Activated T-helper 2 cell treated with anti-CD3 and anti-CD28 coated beads, Interferon-gamma antibody, Interleukin-2, Interleukin-4, amounts not matched to agents 10 μg/mL and 5 μg/mL and 100 μg/mL, durations not matched to agents 14 hours and 24 hours and 36 hours (primary cell): ENCODE results near the gene YTHDF1. TPM values are rescaled to one million over a fixed set of nuclear protein-coding genes. Genes with fewer than 3 reads are reported as not detected.

Experiments
- DNase-seq: peaks from one replicate; pipeline ENCODE4 v3.0.0; 2021; ENCODE audit warnings: low spot score
- H3K27ac Mint-ChIP-seq: one replicate; pipeline ENCODE4 v1.8.0; 2021; ENCODE audit warnings: mixed read lengths
- H3K27me3 Mint-ChIP-seq: one replicate; pipeline ENCODE4 v1.8.0; 2021; ENCODE audit warnings: low read depth, mixed read lengths
- H3K36me3 Mint-ChIP-seq: one replicate; pipeline ENCODE4 v1.8.0; 2021; ENCODE audit warnings: low read depth, mixed read lengths
- H3K4me1 Mint-ChIP-seq: one replicate; pipeline ENCODE4 v1.8.0; 2021; ENCODE audit warnings: low read depth, mixed read lengths
- H3K4me3 Mint-ChIP-seq: one replicate; pipeline ENCODE4 v1.8.0; 2021; ENCODE audit warnings: low read depth, mild to moderate bottlenecking, moderate library complexity, mixed read lengths
- H3K9me3 Mint-ChIP-seq: one replicate; pipeline ENCODE4 v1.8.0; 2021; ENCODE audit warnings: mixed read lengths
- intact Hi-C: fragments of 100-400 bp; cut with micrococcal nuclease; formaldehyde crosslinking; loops from one replicate; pipeline ENCODE4 v1.15.1; 2023
- total RNA-seq: library from RNA; stranded (reverse); gene quantifications from 2 replicates; pipeline ENCODE4 v1.2.3, GENCODE V29; 2022

Gene YTHDF1
- total RNA-seq, result 43.7 and 44.7 TPM in 2 replicates

DNA sequence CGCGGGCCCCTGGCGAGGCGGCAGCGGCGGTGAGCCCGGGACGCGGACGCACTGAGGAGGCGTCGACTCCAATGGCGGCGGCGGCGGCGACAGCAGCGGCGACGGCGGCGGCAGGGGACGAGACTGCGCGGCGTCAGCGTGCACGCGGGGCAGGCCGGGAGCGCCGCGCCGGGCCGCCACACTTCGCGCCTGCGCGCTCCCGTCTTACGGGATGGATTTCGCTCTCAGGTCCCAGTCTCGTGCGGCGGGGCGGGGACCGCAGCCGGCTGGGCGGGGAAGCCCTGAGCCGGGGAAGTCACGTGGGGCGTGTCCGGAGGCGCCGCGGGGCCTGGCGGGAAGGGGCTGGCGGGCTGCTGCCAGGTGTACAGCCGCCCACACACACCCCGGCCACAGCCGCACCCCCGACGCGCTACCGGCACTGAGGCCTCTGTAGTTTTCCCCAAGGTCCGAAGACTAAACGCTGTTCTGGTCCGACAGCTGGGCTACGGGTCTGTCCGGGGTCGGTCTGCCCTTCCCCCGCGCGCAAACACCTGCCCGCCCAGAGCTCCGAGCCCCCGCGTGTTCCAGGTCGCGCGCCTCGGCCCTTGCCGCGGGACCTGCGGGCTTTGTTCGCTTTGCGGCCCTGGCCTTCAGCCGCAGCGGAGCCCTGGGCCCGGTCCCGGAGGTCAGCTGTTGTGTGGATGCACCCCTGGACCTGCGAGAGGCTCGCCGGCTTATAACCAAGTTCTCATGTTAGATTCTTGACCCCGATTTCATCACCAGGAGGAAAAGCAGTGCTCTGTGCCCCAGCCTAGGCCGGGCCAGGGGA, at the start of gene YTHDF1:
TSS of gene YTHDF1 (minus strand) at position 91 of the 808 bp plus-strand sequence. CDS start 239 bp downstream, outside the sequence.
- peak within 1 kb of the TSS; percentile 88 for H3K27ac Mint-ChIP-seq
- no peaks in the 10 kb centered on the region for H3K9me3 Mint-ChIP-seq
- peaks cover 32% of the 10 kb centered on the region for H3K4me1 Mint-ChIP-seq
- intact Hi-C loops, result loop anchor here (1.0 kb wide), 1 partner anchor 55 kb away; no protein-coding TSS in a partner anchor
- DNase-seq, result peak; percentile 97
- H3K36me3 Mint-ChIP-seq, result peaks cover 40% of the 10 kb centered on the region
- peak within 1 kb of the TSS; percentile 98 for H3K4me3 Mint-ChIP-seq
- peaks cover 7% of the 10 kb centered on the region for H3K27me3 Mint-ChIP-seq

DNA sequence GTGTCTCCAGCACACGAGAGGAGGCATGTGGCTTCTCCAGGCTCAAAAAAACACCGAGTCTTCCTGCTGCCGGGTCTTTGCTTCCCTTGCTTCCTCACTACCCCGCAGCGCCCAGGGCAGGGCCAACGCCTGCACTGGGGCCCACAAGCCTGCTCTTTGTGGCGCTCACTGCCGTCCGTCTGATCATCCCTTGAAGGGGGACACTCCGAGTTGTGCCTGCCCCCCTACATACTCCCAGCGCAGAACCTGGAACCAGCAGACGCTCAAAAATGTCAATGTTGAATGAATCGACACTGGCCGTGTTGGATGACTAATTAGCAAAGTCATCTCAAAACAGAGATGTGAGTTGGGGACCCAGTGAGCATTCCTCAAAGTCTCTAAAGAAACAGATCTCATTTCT, 48.6 kb upstream of the YTHDF1 start:
- DNase-seq, result no peak
- Mint-ChIP-seq H3K4me3 (no peak overlapping the region), H3K27ac (no peak overlapping the region), H3K4me1 (no peaks in the 10 kb centered on the region), H3K9me3 (no peaks in the 10 kb centered on the region), H3K27me3 (peaks cover 8% of the 10 kb centered on the region), H3K36me3 (no peaks in the 10 kb centered on the region)
- intact Hi-C loops, result no loop called here

DNA sequence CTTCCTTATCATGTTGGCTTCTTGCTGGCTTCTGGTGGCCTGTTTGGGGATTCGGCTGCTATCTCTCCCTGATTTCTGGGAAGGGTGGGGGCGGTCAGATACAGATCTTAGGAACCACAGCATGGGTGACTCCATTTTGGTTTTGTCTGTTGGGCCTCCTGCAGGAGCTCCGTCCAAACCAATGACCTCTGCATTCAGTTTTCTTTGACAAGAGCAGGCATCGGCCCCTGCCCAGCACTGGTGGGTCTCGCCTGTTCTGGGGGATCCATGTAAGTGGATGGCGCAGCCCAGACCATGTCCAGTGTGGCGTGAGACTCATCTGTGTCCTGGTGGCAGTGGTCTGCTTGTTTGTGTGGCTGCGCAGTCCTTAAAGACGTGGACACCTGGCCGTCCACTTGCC, 48.1 kb upstream of the YTHDF1 start:
- intact Hi-C loops, result no loop called here
- no peak overlapping the region for H3K27ac Mint-ChIP-seq
- peaks cover 8% of the 10 kb centered on the region for H3K27me3 Mint-ChIP-seq
- no peaks in the 10 kb centered on the region for H3K9me3 Mint-ChIP-seq
- H3K4me3 Mint-ChIP-seq, result no peak overlapping the region
- DNase-seq, result no peak
- no peaks in the 10 kb centered on the region for H3K4me1 Mint-ChIP-seq
- no peaks in the 10 kb centered on the region for H3K36me3 Mint-ChIP-seq

DNA sequence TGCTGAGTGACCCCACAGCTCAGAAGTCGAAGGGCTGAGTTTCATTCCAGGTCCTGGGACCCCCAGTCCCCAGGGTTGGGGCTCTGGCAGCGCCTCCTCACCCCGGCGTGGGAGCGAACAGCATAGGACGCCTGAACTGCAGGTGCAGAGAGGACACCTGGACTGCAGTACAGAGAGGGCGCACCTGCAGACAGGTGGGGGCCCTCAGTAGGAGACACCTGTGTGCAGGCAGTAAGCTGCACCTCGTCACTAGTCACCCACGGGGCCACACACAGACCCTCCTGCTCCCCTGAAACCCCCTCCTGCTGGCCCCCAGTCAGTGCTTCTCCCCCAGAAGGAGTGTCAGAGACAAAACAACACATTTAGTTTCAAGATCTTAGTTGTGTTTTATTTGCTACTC, 46.9 kb upstream of the YTHDF1 start:
- Mint-ChIP-seq H3K4me1 (no peaks in the 10 kb centered on the region), H3K27me3 (peaks cover 8% of the 10 kb centered on the region), H3K9me3 (no peaks in the 10 kb centered on the region), H3K27ac (no peak overlapping the region), H3K36me3 (no peaks in the 10 kb centered on the region), H3K4me3 (no peak overlapping the region)
- DNase-seq, result no peak
- intact Hi-C loops, result no loop called here

DNA sequence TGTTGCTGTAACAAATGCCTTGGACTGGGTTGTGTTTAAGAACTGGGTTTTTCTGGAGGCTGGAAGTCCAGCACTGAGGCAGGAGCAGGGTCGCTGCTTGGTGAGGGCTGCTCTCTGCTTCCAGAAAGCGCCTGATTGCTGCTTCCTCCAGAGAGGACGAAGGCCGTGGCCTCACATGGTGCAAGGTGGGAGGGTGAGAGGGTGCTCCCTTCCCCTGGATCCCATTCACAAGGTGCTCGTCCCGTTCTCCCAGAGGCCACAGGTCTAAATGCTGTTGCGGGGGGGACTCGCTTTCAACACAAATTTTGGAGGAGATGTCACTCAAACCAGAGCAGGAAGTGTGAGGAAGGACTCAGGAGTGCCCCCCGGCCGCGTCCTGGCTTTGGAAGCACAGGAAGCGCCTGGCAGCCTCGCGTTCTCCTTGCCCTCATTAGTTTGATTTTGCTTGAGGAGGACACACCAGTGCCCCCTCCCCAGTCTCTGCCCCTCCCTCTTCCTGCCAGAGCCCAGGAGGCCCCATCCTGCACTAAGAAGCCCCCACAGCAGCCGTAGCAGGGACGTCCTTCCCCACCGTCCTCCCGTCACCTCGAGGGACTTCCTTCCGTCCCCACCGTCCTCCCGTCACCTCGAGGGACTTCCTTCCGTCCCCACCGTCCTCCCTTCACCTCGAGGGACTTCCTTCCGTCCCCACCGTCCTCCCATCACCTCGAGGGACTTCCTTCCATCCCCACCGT, 46.0 kb upstream of the YTHDF1 start:
- H3K27me3 Mint-ChIP-seq, result peaks cover 9% of the 10 kb centered on the region
- no peaks in the 10 kb centered on the region for H3K4me1 Mint-ChIP-seq

GRCh38 chr20:63261060-63261794, 45.3 kb upstream of the YTHDF1 start:
- no peaks in the 10 kb centered on the region for H3K4me1 Mint-ChIP-seq
- H3K4me3 Mint-ChIP-seq, result no peak overlapping the region
- H3K36me3 Mint-ChIP-seq, result no peaks in the 10 kb centered on the region
- no peak for DNase-seq
- intact Hi-C loops, result no loop called here
- H3K27me3 Mint-ChIP-seq, result peaks cover 16% of the 10 kb centered on the region
- H3K9me3 Mint-ChIP-seq, result no peaks in the 10 kb centered on the region
- H3K27ac Mint-ChIP-seq, result no peak overlapping the region

More for the DNA sequence above, 46.0 kb upstream of the YTHDF1 start:
- Mint-ChIP-seq H3K9me3 (no peaks in the 10 kb centered on the region), H3K4me3 (no peak overlapping the region), H3K27ac (no peak overlapping the region), H3K36me3 (no peaks in the 10 kb centered on the region)
- no peak for DNase-seq
- intact Hi-C loops, result no loop called here

DNA sequence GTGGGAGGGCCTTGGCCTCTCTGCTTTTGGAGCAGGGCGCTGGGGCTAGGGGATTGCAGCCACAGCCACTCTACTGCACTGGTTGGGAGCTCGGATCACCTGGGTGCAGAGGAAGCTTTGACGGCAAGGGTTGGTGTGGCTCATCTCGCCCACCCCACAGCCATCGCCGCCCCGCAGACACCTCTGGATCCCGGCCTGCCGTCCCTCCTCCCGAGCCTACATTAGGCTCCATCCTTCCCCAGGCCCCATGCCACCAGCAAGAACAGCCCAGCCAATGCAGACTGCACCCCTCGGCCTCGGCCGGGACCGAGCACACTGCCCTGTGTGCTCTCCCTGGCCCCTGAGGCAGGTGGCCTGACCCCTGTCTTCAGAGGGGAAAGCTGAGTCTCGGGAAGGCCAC, 44.6 kb upstream of the YTHDF1 start:
- H3K27ac Mint-ChIP-seq, result no peak overlapping the region
- no peak for DNase-seq
- intact Hi-C loops, result no loop called here
- no peaks in the 10 kb centered on the region for H3K36me3 Mint-ChIP-seq
- H3K27me3 Mint-ChIP-seq, result peaks cover 21% of the 10 kb centered on the region
- H3K4me1 Mint-ChIP-seq, result no peaks in the 10 kb centered on the region
- no peaks in the 10 kb centered on the region for H3K9me3 Mint-ChIP-seq
- H3K4me3 Mint-ChIP-seq, result no peak overlapping the region

GRCh38 chr20:63259734-63260460, 44.0 kb upstream of the YTHDF1 start:
- H3K27ac Mint-ChIP-seq, result no peak overlapping the region
- intact Hi-C loops, result no loop called here
- no peak overlapping the region for H3K4me3 Mint-ChIP-seq
- no peak for DNase-seq
- no peaks in the 10 kb centered on the region for H3K4me1 Mint-ChIP-seq
- peaks cover 27% of the 10 kb centered on the region for H3K27me3 Mint-ChIP-seq
- H3K36me3 Mint-ChIP-seq, result no peaks in the 10 kb centered on the region
- no peaks in the 10 kb centered on the region for H3K9me3 Mint-ChIP-seq

DNA sequence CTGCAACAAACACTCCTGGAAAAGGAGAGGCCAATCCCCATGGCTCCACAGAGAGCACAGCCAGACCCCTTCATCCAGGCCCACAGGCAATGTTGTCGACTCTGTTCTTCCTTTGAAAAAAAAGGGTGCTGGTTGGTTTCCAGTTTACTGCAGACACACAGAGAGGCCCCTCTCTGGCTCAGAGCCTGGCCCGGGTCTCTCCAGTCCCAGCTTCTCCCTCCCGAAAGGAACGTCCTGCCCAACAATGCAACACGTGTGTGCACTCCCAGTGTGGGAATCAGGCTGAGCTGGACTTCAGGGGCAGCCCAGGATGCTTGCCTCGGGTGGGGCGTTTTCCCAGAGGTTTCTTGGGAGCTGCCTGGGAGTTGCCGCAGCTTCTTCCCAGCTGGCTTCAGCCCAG, 42.9 kb upstream of the YTHDF1 start:
- H3K27me3 Mint-ChIP-seq, result peaks cover 24% of the 10 kb centered on the region

DNA sequence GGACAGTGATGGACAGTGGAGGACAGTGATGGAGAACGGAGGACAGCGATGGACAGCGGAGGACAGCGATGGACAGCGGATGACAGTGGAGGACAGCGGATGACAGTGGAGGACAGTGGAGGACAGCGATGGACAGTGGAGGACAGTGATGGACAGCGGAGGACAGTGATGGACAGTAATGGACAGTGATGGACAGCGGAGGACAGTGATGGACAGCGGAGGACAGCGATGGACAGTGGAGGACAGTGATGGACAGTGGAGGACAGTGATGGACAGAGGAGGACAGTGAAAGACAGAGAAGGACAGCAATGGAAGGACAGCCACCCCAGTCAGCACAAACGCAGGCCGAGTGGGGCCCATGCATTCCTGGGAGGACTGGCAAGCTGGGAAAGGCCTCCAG, 41.7 kb upstream of the YTHDF1 start:
- peaks cover 33% of the 10 kb centered on the region for H3K27me3 Mint-ChIP-seq
- intact Hi-C loops, result no loop called here
- H3K27ac Mint-ChIP-seq, result no peak overlapping the region
- H3K9me3 Mint-ChIP-seq, result no peaks in the 10 kb centered on the region
- H3K4me1 Mint-ChIP-seq, result no peaks in the 10 kb centered on the region
- no peak for DNase-seq
- H3K4me3 Mint-ChIP-seq, result no peak overlapping the region
- H3K36me3 Mint-ChIP-seq, result no peaks in the 10 kb centered on the region

More for the DNA sequence above, 42.9 kb upstream of the YTHDF1 start:
- no peak for DNase-seq
- H3K27ac Mint-ChIP-seq, result no peak overlapping the region
- no peaks in the 10 kb centered on the region for H3K36me3 Mint-ChIP-seq
- H3K4me1 Mint-ChIP-seq, result no peaks in the 10 kb centered on the region
- no peaks in the 10 kb centered on the region for H3K9me3 Mint-ChIP-seq
- H3K4me3 Mint-ChIP-seq, result no peak overlapping the region
- intact Hi-C loops, result no loop called here

GRCh38 chr20:63256954-63257353, 41.0 kb upstream of the YTHDF1 start:
- Mint-ChIP-seq H3K27ac (no peak overlapping the region), H3K27me3 (peaks cover 36% of the 10 kb centered on the region), H3K4me3 (no peak overlapping the region), H3K4me1 (no peaks in the 10 kb centered on the region), H3K36me3 (no peaks in the 10 kb centered on the region), H3K9me3 (no peaks in the 10 kb centered on the region)
- DNase-seq, result no peak
- intact Hi-C loops, result no loop called here

DNA sequence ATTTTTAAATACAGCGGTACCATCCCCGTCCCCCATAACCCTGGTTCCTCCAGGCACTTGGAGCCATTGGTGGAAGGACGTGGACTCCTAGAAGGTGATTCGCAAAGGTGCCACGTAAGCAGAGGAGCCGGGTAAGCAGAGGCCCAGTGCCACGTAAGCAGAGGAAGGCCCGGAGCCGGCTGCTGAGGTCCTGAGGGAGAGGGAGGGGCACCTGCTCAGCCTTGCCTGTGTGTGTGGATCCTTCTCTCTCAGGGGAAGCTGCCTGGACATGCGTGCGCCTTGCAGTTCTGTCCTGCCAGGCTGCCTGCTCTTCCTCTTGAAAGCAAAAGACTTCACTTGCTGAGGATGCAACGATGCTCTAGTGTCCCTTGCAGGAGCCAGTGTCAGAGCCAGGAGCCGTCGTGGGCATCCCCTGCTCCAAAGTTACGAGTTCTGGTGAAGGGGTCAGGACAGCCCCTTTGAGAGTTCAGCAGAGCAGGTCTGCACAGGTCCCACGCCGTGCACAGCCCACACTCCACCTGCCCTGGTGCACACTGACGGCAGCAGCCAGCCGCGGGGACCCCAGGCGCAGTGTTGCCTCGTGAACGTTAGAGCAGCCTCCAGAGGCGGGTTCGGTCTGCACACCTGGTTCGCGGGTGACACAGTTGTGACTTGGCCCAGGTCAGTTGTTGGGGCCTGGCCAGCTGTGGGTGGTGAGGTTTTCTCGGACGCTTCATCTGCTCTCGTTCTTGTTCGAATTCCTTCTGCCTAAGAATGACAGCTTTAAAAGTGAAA, 40.2 kb upstream of the YTHDF1 start:
- Mint-ChIP-seq H3K27ac (no peak overlapping the region), H3K27me3 (peaks cover 38% of the 10 kb centered on the region), H3K4me3 (no peak overlapping the region), H3K36me3 (no peaks in the 10 kb centered on the region), H3K4me1 (no peaks in the 10 kb centered on the region), H3K9me3 (no peaks in the 10 kb centered on the region)
- intact Hi-C loops, result no loop called here
- no peak for DNase-seq
